Amygdala (tissue), 56 donors: ENCODE measurements around the gene SLC9A7.
A peak's percentile ranks its signal among the peaks of the same experiment; 100 is the strongest.
"Not testable (repeated sequence)": the region's sequence is repeated elsewhere in the genome, so short reads cannot be mapped to it uniquely, and the experiment has no call there.

Source experiments
- DNase-seq, 56 donors: peaks; one replicate each; lab custom pipeline; 2025; lab: John Stamatoyannopoulos, UW

SLC9A7 gene

DNA sequence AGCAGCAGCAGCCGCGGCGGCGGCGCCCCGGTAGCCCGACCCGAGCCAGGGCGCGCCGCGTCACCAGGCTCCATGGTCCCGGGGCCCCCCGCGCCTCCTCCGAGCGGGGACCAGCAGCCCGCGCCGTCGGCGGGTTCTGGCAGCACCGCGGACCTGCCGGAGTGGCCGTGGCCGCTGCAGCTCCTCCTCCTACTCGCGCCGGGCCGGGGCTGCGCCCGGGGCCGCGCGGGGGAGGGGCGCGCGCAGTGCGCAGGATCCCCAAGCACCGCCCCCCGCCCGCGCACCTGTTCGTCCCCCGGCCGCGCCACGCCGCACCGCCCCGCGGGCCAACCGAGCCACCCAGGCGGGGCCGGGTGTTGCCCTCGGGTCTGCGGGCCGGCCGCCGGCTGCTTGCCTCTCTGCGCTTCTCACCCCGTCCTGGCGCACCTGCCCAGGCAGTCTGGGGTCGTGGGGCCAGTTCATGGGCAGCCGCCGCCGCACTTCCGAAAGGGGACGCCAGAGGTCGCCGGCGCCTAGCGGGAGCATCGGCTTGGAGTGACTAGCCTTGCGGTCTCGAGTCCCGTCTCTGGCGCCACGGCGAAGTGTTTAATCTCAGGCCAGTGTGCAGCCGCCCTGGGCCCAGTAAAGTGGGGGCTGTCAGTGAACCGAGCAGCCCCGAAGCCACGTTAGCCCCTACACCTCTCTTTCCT lies at the start of gene SLC9A7:
Gene SLC9A7, minus strand, starts transcription at position 163 of the 689 bp plus-strand sequence. Its CDS starts 89 bp downstream, at position 74.
- peak in 48 of 56 donors; percentile 2 to 64 (median 30) for DNase-seq

DNA sequence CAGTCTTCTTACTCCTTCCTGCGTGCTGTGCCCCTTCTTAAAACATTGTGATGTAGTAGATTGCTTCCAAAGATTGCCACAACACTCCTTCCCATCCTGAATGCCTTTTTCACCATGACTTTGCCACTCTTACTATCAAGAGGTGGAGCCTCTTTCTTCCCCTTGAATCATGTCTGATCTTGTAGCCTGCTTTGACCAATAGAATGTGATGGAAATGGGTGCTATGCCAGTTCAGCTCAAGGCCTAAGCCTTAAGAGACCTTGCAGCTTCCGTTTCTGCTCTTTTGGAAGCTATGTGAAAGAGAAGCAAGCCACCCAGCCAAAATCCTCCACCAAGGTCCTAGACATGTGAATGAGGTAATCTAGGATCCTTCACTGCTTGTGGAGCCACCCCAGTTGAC lies 46.4 kb upstream of the SLC9A7 start:
- no peak for DNase-seq

DNA sequence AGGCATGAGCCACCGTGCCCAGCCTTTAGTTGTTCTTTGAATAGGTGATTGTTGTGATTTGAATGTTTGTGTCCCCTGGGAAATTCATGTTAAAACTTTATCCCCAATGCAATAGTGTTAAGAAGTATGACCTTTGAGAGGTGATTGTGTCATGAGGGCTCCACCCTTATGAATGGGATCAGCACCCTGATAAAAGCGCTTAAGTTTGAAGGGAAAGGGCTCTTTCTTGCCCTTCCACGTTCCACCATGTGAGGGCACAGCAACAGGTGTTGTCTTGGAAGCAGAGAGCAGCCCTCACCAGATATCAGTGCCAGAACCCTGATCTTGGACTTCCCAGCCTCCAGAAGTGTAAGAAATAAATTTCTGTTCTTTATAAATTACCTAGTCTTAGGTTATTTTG lies 44.2 kb upstream of the SLC9A7 start:
- DNase-seq: no peak

DNA sequence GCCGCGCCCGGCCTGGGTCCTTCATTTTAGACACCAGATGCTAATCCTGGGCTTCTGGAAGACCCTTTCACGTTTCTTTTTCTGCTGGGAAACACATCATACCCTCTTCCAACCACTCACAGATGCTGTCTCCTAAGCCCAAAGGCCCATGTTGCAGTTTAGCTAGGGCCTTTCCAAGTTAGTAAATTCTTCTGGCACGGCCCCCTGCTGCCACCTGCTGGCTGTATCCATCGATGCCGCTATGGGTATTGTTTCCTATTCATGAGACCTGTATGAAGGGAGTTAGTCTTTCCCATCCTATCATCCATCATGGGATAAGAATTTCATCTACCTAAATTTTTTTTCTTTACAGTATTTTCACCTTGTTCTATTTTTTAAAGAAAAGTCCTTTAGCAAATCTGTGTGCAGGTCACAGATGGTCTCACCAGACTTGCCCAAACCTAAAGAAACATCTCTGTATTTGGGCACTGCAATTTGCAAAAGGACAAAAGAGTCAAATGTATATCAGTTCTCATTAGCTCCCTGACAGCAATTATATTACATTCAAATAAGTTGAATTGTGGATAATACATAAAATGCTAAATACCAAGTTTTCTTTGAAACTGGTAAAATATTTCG lies 37.8 kb upstream of the SLC9A7 start:
- DNase-seq: peak in 48 of 56 donors; percentile 0 to 82 (median 22)

DNA sequence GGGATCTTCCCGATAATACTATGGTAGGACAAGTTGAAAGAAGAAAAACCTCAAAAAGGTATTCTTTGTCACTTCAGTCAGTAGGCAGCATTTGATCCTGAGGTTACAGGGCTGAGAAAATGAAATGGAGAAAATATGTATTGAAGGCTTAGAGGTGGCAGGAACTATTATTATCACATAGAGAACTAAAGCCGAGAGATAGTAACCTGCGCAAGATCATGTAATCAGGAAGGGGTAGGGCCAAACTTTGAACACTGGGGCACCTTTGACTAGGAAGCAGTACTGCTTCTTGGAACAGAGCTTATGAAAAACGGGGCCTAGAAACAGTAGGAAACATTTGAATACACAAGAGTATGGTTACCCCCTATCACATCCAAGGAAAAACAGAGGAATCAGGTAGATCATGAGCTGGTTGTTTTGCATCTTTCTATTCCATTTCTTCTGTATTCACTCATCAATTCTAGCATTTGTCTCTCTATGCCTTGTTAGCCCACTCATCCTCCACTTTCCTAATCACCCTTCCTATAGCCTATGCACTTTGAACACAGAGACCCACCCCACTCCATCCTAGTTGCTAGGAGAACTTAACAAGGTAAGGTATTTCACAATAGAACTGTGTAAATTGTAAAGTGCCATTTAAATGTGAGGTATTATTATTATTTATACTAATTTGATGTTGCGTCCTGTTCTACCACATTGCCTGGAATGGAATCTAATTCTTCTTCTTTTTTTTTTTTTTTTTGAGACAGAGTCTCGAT lies 34.6 kb upstream of the SLC9A7 start:
- no peak for DNase-seq

DNA sequence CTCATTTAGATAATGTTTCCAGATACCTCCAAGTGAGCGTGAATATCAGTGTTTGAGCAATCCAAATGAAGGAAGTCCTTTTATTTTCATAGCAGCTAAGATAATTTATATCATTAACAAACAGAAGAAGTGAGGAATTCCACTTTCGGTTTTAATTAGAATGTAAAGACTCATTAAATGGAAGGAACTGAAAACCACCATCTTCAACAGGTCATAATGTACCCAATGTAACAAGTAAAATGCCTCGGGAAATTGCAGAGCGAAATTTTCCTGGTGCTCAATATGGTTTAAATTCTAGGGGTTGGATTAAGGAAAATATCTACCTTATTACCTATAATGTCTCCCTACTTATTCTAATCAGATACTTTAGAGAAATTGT lies 33.9 kb upstream of the SLC9A7 start:
- DNase-seq: no peak

DNA sequence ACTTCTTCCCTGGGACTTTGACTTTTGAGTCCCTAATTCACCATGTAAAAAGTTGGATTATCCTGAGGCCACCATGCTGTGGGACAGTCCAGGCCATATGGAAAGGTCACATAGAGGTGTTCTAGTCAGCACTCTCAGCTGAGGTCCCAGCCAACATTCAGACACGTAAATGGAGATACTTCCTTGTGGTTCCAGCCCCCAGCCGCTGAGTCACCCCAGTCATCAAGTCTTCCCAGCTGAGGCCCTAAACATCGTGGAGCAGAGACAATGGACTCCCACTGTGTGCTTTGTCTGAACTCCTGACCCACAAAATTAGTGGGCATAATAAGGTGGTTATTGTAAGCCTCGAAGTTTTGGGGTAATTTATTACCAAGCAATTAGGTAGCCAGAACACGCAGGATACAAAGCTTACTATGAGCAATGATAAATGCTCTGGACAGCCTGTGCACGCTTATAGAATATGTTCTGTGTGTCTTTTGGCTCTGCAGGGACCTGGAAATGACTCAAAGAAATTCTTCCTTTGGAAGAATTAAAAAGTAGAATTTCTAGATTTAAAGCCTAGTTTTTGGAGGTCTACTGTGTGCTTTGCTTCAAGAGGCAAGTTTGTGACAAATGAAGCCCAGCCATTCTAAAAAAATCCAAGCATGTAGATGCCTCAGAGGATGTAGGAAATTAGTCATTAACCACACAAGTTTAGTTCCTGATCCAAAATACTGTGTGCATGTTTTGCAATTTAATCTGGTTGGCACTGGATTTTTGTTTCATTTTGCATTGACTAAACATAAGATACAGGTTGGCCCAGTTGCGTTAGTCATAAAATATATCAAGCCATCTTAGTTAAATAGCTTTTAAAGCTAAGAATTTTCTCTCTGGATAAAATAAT lies 33.2 kb upstream of the SLC9A7 start:
- DNase-seq: no peak

DNA sequence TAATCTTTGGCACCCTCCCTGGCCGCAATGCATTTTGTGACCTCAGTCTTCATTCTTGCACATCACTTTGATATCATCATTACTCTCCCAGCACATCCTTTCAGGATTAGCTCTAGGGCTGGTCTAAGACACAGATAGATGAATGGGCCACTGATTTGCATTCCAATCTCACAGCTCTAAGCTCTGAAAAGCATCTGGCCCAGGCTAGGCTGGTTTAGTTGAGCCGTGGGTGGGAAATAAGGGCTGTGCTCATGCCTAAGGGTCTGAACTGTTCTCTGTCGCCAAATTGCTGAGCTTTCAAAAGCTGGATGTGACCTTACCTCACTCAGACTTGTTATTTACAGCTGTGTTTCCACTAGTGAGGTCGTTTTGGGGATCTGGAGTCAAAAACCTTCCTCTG lies 30.0 kb upstream of the SLC9A7 start:
- no peak for DNase-seq

DNA sequence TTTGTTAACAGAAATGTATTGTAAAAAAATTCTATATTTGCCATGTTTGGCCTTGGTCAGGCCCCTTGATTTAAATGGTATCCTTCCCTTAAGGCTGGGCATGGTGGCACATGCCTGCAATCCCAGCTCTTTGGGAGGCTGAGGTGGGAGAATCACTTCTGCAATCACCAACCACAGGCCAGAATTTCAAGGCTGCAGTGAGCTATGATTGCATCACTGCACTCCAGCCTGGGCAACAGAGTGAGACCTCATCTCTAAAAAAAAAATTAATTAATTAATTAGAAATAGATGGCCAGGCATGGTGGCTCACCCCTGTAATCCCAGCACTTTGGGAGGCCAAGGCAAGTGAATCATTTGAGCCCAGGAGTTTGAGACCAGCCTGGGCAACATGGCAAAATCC lies 25.5 kb upstream of the SLC9A7 start:
- DNase-seq: not testable (repeated sequence)

DNA sequence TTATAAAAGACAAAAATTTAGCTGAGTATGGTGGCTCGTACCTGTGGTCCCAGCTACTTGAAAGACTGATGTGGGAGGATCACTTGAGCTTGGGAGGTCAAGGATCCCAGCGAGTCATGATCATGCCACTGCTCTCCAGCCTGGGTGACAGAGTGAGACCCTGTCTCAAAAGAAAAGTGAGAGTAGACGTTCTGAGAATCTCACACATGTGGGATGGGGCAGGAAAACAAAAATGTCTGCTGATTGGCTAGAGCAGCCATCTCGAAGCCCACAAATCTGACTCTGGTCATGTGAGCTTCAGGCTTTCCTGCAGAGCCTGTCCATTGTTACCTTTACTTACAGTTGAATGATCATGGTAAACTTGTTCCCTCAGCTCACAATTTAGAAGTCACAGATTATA lies 23.1 kb upstream of the SLC9A7 start:
- no peak for DNase-seq

DNA sequence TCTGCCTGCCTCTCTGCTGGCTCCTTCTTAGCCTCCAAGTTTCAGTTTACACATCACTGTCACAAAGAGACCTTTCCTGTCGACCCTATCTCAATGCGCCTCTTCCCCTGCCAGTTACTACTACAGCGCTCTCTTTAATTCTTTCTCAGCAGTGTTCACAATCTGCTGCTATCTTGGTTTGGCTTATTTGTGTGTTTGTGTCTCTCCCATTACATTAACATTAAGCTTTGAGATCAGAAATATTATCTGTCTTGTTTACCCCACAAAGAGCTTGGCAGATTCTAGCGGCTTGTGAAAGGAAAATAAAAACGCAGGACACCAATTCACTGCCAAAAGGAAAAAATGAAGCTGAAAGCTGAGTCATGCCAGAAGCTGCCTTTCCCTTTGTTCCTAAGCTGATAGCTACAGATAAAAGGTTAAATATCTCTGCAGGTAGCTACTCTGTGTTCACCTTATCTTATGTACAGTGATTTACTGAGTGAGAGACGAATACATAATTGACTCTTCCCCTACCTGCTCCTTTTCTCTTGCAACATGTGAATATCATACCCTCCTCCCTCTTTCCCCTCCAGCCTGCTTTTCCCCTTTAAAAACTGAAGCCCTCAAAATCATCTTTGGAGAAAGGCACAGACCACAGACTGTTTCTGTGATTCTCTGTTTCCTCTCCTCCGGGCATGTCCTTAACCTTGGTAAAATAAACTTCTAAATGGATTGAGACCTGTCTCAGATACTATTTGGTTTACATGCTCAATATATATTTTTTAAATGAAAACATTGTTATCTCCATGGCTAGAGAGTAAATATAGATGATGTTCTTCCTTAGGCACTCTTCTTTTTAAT lies 19.3 kb upstream of the SLC9A7 start:
- DNase-seq: no peak

DNA sequence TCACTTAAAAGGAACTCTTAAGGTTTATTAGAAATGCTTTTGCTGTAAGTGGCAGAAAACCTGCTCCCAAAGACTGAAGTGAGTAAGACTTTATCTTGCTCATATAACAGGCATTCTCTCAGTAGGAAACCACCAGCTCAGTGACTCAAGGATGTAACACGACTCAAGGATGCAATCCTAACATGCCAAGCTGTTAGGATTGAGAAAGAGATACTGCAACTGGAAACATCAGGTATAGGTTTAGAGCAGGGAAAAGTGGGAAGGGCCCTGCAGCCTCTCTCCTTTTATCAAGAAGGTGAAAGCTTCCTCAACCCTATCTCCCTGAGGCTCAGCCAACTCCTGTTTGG lies 11.9 kb upstream of the SLC9A7 start:
- DNase-seq: no peak

DNA sequence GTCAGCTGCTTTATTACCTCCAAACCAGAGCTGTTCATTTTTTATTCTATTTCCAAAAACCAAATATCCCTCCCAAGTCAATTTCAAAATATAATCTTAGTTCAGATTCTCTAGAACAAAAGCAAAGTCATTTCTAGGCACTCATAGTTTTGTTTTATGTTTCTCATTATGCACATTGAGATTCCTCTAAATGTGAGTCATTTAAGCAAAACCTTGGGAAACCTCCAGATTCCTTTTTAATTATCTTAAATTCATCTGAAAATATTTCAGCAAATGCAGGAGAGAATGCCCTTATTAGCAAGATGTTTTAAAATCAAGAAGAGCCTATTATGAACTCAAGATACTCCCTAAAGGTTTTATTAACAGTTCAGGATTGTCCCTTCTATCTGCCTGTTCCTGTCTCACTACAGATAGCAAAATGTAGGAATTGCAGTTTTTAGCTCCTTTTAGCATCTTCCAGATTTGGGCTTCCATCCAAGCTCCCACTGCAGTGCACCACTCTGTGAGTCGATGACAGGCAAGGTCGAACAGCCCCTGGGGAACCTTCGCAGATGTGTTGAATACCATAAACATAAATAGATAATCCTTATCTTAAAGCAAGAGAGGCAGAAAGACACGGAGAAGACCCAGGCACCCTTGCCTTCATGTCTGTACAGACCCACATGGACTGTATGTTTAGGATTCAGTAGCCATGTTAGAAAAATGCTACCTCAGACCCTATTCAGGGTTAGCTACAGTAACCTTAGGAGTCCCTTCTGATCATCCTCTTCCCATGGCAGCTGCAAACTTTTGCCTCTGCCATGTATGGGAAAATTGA lies 11.3 kb upstream of the SLC9A7 start:
- no peak for DNase-seq

DNA sequence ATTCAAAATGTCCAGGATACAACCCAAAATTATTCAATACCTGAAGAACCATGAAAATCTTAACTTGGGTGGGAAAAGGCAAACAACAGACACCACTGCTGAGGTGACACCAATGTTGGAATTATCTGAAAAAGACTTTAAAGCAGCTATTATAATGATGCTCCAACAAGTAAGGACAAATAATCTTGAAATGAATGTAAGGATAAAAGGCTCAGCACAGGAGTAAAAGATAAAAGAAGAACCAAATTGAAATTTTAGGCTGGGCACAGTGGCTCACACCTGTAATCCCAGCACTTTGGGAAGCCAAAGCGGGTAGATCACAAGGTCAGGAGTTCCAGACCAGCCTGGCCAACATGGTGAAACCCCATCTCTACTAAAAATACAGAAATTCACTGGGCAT lies 4.0 kb upstream of the SLC9A7 start:
- DNase-seq: no peak

DNA sequence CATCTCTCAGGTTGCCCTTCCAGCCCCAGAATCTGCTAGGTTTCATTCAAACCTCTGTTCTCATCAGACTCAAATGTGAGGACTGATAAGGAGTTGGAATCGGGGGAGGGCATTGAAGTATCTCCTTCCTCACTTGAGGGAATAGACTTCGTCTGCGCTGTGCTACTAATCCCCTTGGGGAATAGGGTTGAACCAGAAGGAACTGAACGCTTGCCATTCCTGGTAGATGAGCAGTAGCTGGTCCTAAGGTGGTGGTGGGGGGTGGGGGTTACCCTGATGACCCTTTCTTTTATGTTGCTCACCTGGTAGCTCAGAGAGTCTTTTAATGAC lies 692 bp upstream of the SLC9A7 start:
- no peak for DNase-seq

DNA sequence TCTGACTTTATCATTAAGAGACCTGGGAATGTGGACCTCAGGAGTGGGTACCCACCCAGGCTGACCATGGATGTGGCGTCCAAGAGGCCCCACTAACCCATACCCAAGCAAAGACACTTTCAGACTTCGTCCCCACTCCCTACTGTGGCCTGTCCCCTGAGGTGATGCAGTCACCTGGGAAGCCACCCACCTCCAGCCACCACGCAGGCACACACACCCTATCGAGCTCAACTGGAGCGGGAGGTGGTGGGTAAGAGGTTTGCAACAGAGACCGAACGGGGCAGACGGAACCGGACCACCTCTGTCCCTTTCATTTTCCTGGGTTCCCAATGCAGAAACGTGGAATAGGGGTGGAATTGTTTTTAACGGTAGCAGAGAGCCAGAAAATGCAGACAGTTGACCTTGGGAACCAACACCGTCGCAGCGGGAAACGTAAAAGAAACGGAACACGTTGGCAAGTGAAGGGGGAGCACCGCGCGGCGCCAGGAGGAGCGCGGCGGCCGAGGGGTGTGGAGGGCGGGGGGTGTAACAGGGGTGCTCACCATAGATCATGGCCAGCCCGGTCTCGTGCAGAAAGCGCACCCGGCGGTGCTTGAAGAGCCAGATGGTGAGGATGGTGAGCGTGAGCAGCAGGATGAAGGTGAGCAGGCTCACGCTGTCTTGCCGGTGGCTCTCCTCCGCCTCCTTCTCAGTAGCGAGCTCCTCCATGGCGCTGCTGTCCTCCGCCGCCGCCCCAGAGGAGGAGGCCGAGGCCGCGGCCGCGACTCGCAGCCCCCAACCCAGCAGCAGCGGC lies 559 bp downstream of the SLC9A7 start:
- peak in 3 of 56 donors; percentile 0 to 28 (median 27) for DNase-seq

DNA sequence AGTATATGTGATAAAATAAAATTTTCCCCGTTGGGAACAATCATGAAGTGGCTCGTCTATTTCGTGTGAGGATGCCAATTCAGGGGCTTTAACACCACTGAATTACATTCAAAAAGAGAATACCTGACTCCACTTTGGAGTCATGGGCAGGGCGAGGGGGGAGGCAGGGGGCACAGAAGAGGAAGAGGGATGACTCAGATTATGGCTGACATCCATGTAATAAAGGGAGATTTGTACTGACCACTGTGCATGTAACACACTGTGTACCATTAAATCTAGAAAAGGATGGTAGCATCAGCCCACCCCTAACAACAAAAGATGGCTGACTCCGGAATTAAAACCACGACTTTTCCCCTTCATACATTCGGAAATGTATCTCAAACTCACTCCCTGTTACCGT lies 1.3 kb downstream of the SLC9A7 start:
- DNase-seq: no peak

DNA sequence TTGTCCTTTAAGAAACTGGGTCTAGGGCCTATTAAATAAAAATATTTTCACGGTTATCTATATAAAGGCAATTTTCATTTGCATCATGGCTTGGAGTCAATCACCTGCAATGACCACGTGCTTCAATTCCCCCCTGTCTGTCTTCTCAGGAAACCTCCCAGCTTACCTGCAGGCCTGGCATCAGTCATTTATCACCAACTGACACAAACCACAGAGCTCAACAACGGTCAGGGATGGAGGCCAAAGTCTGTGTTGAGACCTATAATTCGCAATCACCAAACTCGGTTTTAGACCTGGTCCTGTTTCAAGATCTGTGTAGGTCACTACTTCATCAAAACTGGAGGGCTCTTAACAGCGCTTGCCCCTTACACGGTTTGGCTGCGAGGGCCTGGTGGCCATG lies 1.9 kb downstream of the SLC9A7 start:
- no peak for DNase-seq
